HepG2 (cell line): ENCODE results near the gene PGAP3. TPM values are rescaled to one million over a fixed set of nuclear protein-coding genes. Genes with fewer than 3 reads are reported as not detected.

ENCODE experiments used
- ATAC-seq: fragments of 200-7000 bp; cut with Tn5 transposase; 3 replicates; pipeline ENCODE4 v1.9.1; 2020; ENCODE audit warnings: mild to moderate bottlenecking, moderate library complexity
- BruUV-seq: library from RNA; stranded (reverse); fragments of 400-500 nt; replicated peaks from 2 replicates; lab custom pipeline; 2021; lab: Mats Ljungman, UMichigan
- CTCF ChIA-PET: fragments of 300-600 bp; formaldehyde crosslinking; extraction: SDS; loops from one replicate; lab custom pipeline; 2021; ENCODE audit warnings: low total read pairs, inconsistent platforms, low intra/inter-chr PET ratio; lab: Yijun Ruan, JAX
- POLR2A ChIA-PET: fragments of 350-600 bp; sonication (Branson Sonifier 250); formaldehyde crosslinking; loops from one replicate; lab custom pipeline; 2020; ENCODE audit warnings: antibody characterized with exemption, inconsistent platforms; lab: Yijun Ruan, JAX
- DNase-seq: peaks from one replicate; pipeline ENCODE4 v3.0.0-alpha.2; 2015; ENCODE audit warnings: low spot score
- FAIRE-seq: peaks from 3 replicates; lab custom pipeline; 2011; peaks lifted over from hg19 to GRCh38; lab: Jason Lieb, UNC
- H2AFZ ChIP-seq: one replicate; pipeline ENCODE4 v1.6.1; 2011; ENCODE audit warnings: low read length, inconsistent platforms
- H3K27ac ChIP-seq: fragments of 300-600 bp; 3 replicates; pipeline ENCODE4 v1.8.0; 2011; ENCODE audit warnings: mixed run types, mild to moderate bottlenecking, mixed read lengths, low read length, inconsistent platforms; ENCODE audit not compliant: insufficient read depth; ENCODE audit errors: extremely low read length
- H3K27me3 ChIP-seq, 2 experiments: fragments of 200-600 bp in 1 of 2; 2 replicates in 1 of 2; 3 replicates in 1 of 2; pipeline versions ENCODE4 v1.6.0 to v1.8.0; 2011; ENCODE audit warnings: low read length in 2 of 2, mild to moderate bottlenecking in 2 of 2, moderate library complexity in 2 of 2, inconsistent platforms in 1 of 2; ENCODE audit not compliant: insufficient read depth in 2 of 2, control insufficient read depth in 1 of 2
- H3K36me3 ChIP-seq, 2 experiments: fragments of 200-600 bp in 1 of 2; replicated peaks in 1 of 2; 2 replicates in 1 of 2; 3 replicates in 1 of 2; pipeline versions ENCODE4 v1.5.1 to v1.8.0; 2011; ENCODE audit warnings: low read length in 2 of 2, inconsistent platforms in 1 of 2; ENCODE audit not compliant: insufficient read depth in 2 of 2, control insufficient read depth in 1 of 2
- H3K4me1 ChIP-seq: 2 replicates; pipeline ENCODE4 v1.5.1; 2012; ENCODE audit warnings: low read length, inconsistent platforms; ENCODE audit not compliant: insufficient read depth
- H3K4me2 ChIP-seq: 2 replicates; pipeline ENCODE4 v1.6.0; 2011; ENCODE audit warnings: low read depth, low read length, inconsistent platforms
- H3K4me3 ChIP-seq, 3 experiments: fragments of 200-600 bp in 1 of 3; sonication (generic), shearing (Covaris generic) in 1 of 3; replicated peaks in 1 of 3; 2 replicates each; pipeline ENCODE4 v1.5.1; 2011 to 2016; ENCODE audit warnings: low read length in 3 of 3, inconsistent platforms in 2 of 3, low read depth in 2 of 3, mild to moderate bottlenecking in 2 of 3, control low read depth in 1 of 3, mixed read lengths in 1 of 3; ENCODE audit not compliant: insufficient read depth in 1 of 3
- H3K79me2 ChIP-seq: one replicate; pipeline ENCODE4 v1.6.1; 2011; ENCODE audit warnings: low read length, inconsistent platforms; ENCODE audit not compliant: insufficient read depth
- H3K9ac ChIP-seq: 2 replicates; pipeline ENCODE4 v1.6.0; 2011; ENCODE audit warnings: mild to moderate bottlenecking, low read depth, low read length, inconsistent platforms; ENCODE audit not compliant: insufficient read depth
- H3K9me3 ChIP-seq: 2 replicates; pipeline ENCODE4 v1.5.1; 2012; ENCODE audit warnings: mild to moderate bottlenecking, low read length
- H4K20me1 ChIP-seq: 2 replicates; pipeline ENCODE4 v1.6.0; 2011; ENCODE audit warnings: inconsistent platforms, mild to moderate bottlenecking, low read length, moderate library complexity; ENCODE audit not compliant: insufficient read depth
- BRD4 ChIP-seq: sonication (generic); formaldehyde crosslinking; IDR thresholded peaks from 2 replicates; pipeline ENCODE4 v1.4.0; 2020; ENCODE audit warnings: missing genetic modification reagents
- DNMT3B ChIP-seq: conservative IDR thresholded peaks from 2 replicates; pipeline ENCODE4 v1.6.1; 2016; ENCODE audit warnings: missing biosample characterization, control low read depth
- ELK4 ChIP-seq: sonication (generic); formaldehyde crosslinking; IDR thresholded peaks from 2 replicates; pipeline ENCODE4 v1.9.0; 2021; ENCODE audit warnings: missing genetic modification reagents, borderline replicate concordance
- MTA1 ChIP-seq: sonication (generic); formaldehyde crosslinking; IDR thresholded peaks from 2 replicates; pipeline ENCODE4 v1.4.0; 2020; ENCODE audit warnings: missing genetic modification reagents, mild to moderate bottlenecking, borderline replicate concordance
- NBN ChIP-seq: fragments of 450-650 bp; conservative IDR thresholded peaks from 2 replicates; pipeline ENCODE4 v1.6.1; 2017
- PHB2 ChIP-seq: fragments of 450-650 bp; IDR thresholded peaks from 2 replicates; pipeline ENCODE4 v1.6.1; 2018; ENCODE audit not compliant: partially characterized antibody
- SALL1 ChIP-seq: sonication (generic); formaldehyde crosslinking; IDR thresholded peaks from 2 replicates; pipeline ENCODE4 v1.8.0; 2022; ENCODE audit warnings: mild to moderate bottlenecking, missing genetic modification reagents
- SAP130 ChIP-seq: IDR thresholded peaks from 2 replicates; pipeline ENCODE4 v1.6.1; 2016; ENCODE audit warnings: low read depth
- STAT6 ChIP-seq: sonication (generic); formaldehyde crosslinking; IDR thresholded peaks from 2 replicates; pipeline ENCODE4 v1.4.0; 2020; ENCODE audit warnings: missing genetic modification reagents, mild to moderate bottlenecking, borderline replicate concordance
- ZBTB38 ChIP-seq: sonication (generic); formaldehyde crosslinking; IDR thresholded peaks from 2 replicates; pipeline ENCODE4 v1.5.1; 2020; ENCODE audit warnings: mild to moderate bottlenecking, missing genetic modification reagents
- ZBTB7A ChIP-seq: sonication (generic); formaldehyde crosslinking; IDR thresholded peaks from 2 replicates; pipeline ENCODE4 v1.8.0; 2022; ENCODE audit warnings: mild to moderate bottlenecking, missing genetic modification reagents
- ZFP36L1 ChIP-seq: sonication (generic); formaldehyde crosslinking; IDR thresholded peaks from 2 replicates; pipeline ENCODE4 v1.8.0; 2022; ENCODE audit warnings: mild to moderate bottlenecking, missing genetic modification reagents, moderate library complexity
- ZNF441 ChIP-seq: sonication (generic); formaldehyde crosslinking; IDR thresholded peaks from 2 replicates; pipeline ENCODE4 v1.7.0; 2021; ENCODE audit warnings: missing genetic modification reagents, borderline replicate concordance
- ZNF879 ChIP-seq: sonication (generic); formaldehyde crosslinking; IDR thresholded peaks from 2 replicates; pipeline ENCODE4 v1.8.1; 2023; ENCODE audit warnings: missing genetic modification reagents
- ZSCAN21 ChIP-seq: sonication (generic); formaldehyde crosslinking; IDR thresholded peaks from 2 replicates; pipeline ENCODE4 v1.8.0; 2022; ENCODE audit warnings: mild to moderate bottlenecking, missing genetic modification reagents, moderate library complexity, borderline replicate concordance
- WGBS: methylation state at CpG from one replicate; pipeline ENCODE4 v1.1.6; 2017; ENCODE audit warnings: low lambda C conversion rate; 5-methylcytosine and 5-hydroxymethylcytosine counted together
- in situ Hi-C: cut with HindIII; loops from 2 replicates; pipeline ENCODE4 v1.10.0; 2017; ENCODE audit warnings: low pct_unique_long_range_greater_than_20kb; ENCODE audit not compliant: extremely low pct_ligation_motif_present
- intact Hi-C: fragments of 100-400 bp; cut with micrococcal nuclease; formaldehyde crosslinking; loops from one replicate; pipeline ENCODE4 v1.10.0; 2022; ENCODE audit not compliant: unreplicated experiment
- polyA plus RNA-seq, 8 experiments: library from polyadenylated mRNA; depleted of rRNA in 3 of 8; stranded (reverse) in 7 of 8; unstranded in 1 of 8; fragments of >200 nt; fragmentation: Illumina TruSeq in 4 of 8; extraction: Trizol in 4 of 8; gene quantifications; 2 replicates each; pipeline versions ENCODE4 v1.2.1 to v1.2.3, GENCODE V29; 2011 to 2016; ENCODE audit warnings: low read depth in 4 of 8, missing spikeins in 1 of 8, mixed read lengths in 1 of 8; ENCODE audit not compliant: insufficient read depth in 1 of 8
- total RNA-seq, 5 experiments: library from RNA; depleted of rRNA; stranded (reverse); fragments of >200 nt; fragmentation: Illumina TruSeq; extraction: Trizol; gene quantifications; 2 replicates each; pipeline ENCODE4 v1.2.3, GENCODE V29; 2016; ENCODE audit warnings: low read depth in 1 of 5
- TF ChIP-seq, protein P1 (sequence below): sonication (generic); formaldehyde crosslinking; conservative IDR thresholded peaks from 2 replicates; pipeline ENCODE4 v1.8.0; 2022; ENCODE audit warnings: mild to moderate bottlenecking, moderate library complexity, missing genetic modification reagents

The PGAP3 gene
- total and polyA plus RNA-seq, 2 of the 13 experiments (the other 11 are each of a cell fraction or from before 2014, with no cell fraction given), result 11.9 to 14.6 TPM

- in situ Hi-C loops (no loop called here), intact Hi-C loops (no loop called here)
- H3K36me3 ChIP-seq, result peaks cover 5 to 7% of the 10 kb centered on the region in 2 experiments; a peak in 3 of 5 replicates
- no peaks in the 10 kb centered on the region for H3K27me3 ChIP-seq
- H3K4me2 ChIP-seq, result no peak overlapping the region
- no peak for TF ChIP-seq NBN
- no peak for TF ChIP-seq ZBTB38 (CRISPR knock-in tag)
- TF ChIP-seq SALL1, result no peak
- TF ChIP-seq STAT6 (CRISPR knock-in tag), result no peak
- TF ChIP-seq ZBTB7A, result no peak
- no peak for TF ChIP-seq ZNF879 (CRISPR knock-in tag)
- TF ChIP-seq ZFP36L1 (CRISPR knock-in tag), result no peak
- no peak for TF ChIP-seq ELK4 (CRISPR knock-in tag)
- no peak for TF ChIP-seq MTA1 (CRISPR knock-in tag)
- no peak for TF ChIP-seq BRD4
- no peak for TF ChIP-seq ZSCAN21 (CRISPR knock-in tag)
- TF ChIP-seq ZNF441 (CRISPR knock-in tag), result no peak
- TF ChIP-seq PHB2, result no peak
- TF ChIP-seq DNMT3B (CRISPR knock-in tag), result no peak
- TF ChIP-seq, protein P1, sequence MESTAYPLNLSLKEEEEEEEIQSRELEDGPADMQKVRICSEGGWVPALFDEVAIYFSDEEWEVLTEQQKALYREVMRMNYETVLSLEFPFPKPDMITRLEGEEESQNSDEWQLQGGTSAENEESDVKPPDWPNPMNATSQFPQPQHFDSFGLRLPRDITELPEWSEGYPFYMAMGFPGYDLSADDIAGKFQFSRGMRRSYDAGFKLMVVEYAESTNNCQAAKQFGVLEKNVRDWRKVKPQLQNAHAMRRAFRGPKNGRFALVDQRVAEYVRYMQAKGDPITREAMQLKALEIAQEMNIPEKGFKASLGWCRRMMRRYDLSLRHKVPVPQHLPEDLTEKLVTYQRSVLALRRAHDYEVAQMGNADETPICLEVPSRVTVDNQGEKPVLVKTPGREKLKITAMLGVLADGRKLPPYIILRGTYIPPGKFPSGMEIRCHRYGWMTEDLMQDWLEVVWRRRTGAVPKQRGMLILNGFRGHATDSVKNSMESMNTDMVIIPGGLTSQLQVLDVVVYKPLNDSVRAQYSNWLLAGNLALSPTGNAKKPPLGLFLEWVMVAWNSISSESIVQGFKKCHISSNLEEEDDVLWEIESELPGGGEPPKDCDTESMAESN, result no peak
- no peak for TF ChIP-seq SAP130
- ChIA-PET CTCF (no interaction called here), POLR2A (interaction anchor here (1.8 kb wide), 1 partner anchor 12 kb away, joined by 8 read pairs; no protein-coding TSS in a partner anchor)
- peaks cover 35% of the 10 kb centered on the region for H3K4me1 ChIP-seq
- peaks cover 6% of the 10 kb centered on the region for H3K79me2 ChIP-seq
- no peak overlapping the region for H3K27ac ChIP-seq
- peaks cover 4% of the 10 kb centered on the region; the same call in 1 of the 2 replicates for H4K20me1 ChIP-seq
- H3K9ac ChIP-seq, result no peak overlapping the region
- H3K9me3 ChIP-seq, result no peaks in the 10 kb centered on the region
- FAIRE-seq, result no peak
- ATAC-seq, result no peak
- DNase-seq, result no peak
- no peak overlapping the region for H2AFZ ChIP-seq
- no peak overlapping the region for H3K4me3 ChIP-seq
- no TSS peak for BruUV-seq
- 92% methylated on average over 11 of the region's 11 CpGs for WGBS
Observed at GRCh38 chr17:39650121-39650579, 37.7 kb downstream of the PGAP3 start.
